Panc1 (cell line): ENCODE measurements around the gene MAT2A. TPM values are rescaled to one million over a fixed set of nuclear protein-coding genes. Genes with fewer than 3 reads are reported as not detected.

ENCODE experiments used
- ATAC-seq: fragments of 200-7000 bp; cut with Tn5 transposase; 2 replicates; pipeline ENCODE4 v1.9.1; 2020; ENCODE audit warnings: mild to moderate bottlenecking, moderate library complexity
- BruUV-seq: library from RNA; stranded (reverse); fragments of 400-500 nt; replicated peaks from 2 replicates; lab custom pipeline; 2021; lab: Mats Ljungman, UMichigan
- CTCF ChIA-PET: fragments of 300-600 bp; sonication (Branson Sonifier 250); formaldehyde crosslinking; loops from one replicate; lab custom pipeline; 2022; ENCODE audit warnings: antibody characterized with exemption; lab: Charles Lee
- POLR2A ChIA-PET: fragments of 300-600 bp; sonication (Branson Sonifier 250); formaldehyde crosslinking; loops from one replicate; lab custom pipeline; 2022; ENCODE audit warnings: antibody characterized with exemption; lab: Charles Lee
- DNase-seq: peaks from one replicate; pipeline ENCODE4 v3.0.0-alpha.2; 2010; ENCODE audit warnings: low read depth, low spot score
- H3K27ac ChIP-seq: 2 replicates; pipeline ENCODE4 v1.5.1; 2011; ENCODE audit warnings: mild to moderate bottlenecking, low read length, inconsistent platforms
- H3K27me3 ChIP-seq: fragments of 200-500 bp; sonication (Bioruptor generic); 2 replicates; pipeline ENCODE4 v1.6.0; 2014; ENCODE audit warnings: low read length, inconsistent platforms; ENCODE audit not compliant: control insufficient read depth, insufficient read depth
- H3K36me3 ChIP-seq: fragments of 200-500 bp; sonication (Bioruptor generic); 2 replicates; pipeline ENCODE4 v1.5.1; 2014; ENCODE audit warnings: inconsistent platforms, mild to moderate bottlenecking, low read length, moderate library complexity; ENCODE audit not compliant: control insufficient read depth, insufficient read depth
- H3K4me1 ChIP-seq: 2 replicates; pipeline ENCODE4 v1.5.1; 2011; ENCODE audit warnings: inconsistent platforms, mild to moderate bottlenecking, low read length, moderate library complexity; ENCODE audit not compliant: control insufficient read depth, insufficient read depth
- H3K4me3 ChIP-seq, 2 experiments: 2 replicates each; pipeline ENCODE4 v1.5.1; 2011 to 2012; ENCODE audit warnings: low read depth in 2 of 2, low read length in 2 of 2, mild to moderate bottlenecking in 2 of 2, inconsistent platforms in 1 of 2, moderate library complexity in 1 of 2
- H3K9me3 ChIP-seq: fragments of 200-500 bp; sonication (Bioruptor generic); 2 replicates; pipeline ENCODE4 v1.5.1; 2014; ENCODE audit warnings: low read depth, mild to moderate bottlenecking, inconsistent platforms, low read length, moderate library complexity; ENCODE audit not compliant: control insufficient read depth, insufficient read depth
- POLR2AphosphoS5 ChIP-seq: IDR thresholded peaks from 2 replicates; pipeline ENCODE4 v1.6.1; 2012; ENCODE audit warnings: mild to moderate bottlenecking, low read depth, low read length, moderate library complexity
- SIN3A ChIP-seq: IDR thresholded peaks from 2 replicates; pipeline ENCODE4 v1.6.1; 2012; ENCODE audit warnings: low read depth, mild to moderate bottlenecking, low read length, moderate library complexity, borderline replicate concordance; ENCODE audit not compliant: insufficient read depth
- TCF7L2 ChIP-seq: IDR thresholded peaks from 2 replicates; pipeline ENCODE4 v1.6.1; 2011; ENCODE audit warnings: mild to moderate bottlenecking, low read depth, low read length, inconsistent platforms
- in situ Hi-C: cut with HindIII; loops from 2 replicates; pipeline ENCODE4 v1.10.0; 2016; ENCODE audit warnings: low sequenced_read_pairs, low pct_unique_long_range_greater_than_20kb
- intact Hi-C: fragments of 100-400 bp; cut with micrococcal nuclease; formaldehyde crosslinking; loops from one replicate; pipeline ENCODE4 v1.10.0; 2022; ENCODE audit not compliant: unreplicated experiment
- total RNA-seq: library from RNA; stranded (reverse); gene quantifications from one replicate; pipeline ENCODE4 v1.2.1, GENCODE V29; 2021; ENCODE audit not compliant: unreplicated experiment
- TF ChIP-seq, protein P1 (sequence below): fragments of 450-650 bp; IDR thresholded peaks from 2 replicates; pipeline ENCODE4 v1.5.1; 2017; ENCODE audit warnings: mild to moderate bottlenecking
- TF ChIP-seq, protein P2 (sequence below), 2 experiments: IDR thresholded peaks; 2 replicates each; pipeline ENCODE4 v1.6.1; 2011 to 2012; ENCODE audit warnings: low read depth in 2 of 2, control low read depth in 1 of 2, low read length in 1 of 2, mild to moderate bottlenecking in 1 of 2, moderate library complexity in 1 of 2; ENCODE audit not compliant: insufficient read depth in 1 of 2

Gene MAT2A
- total RNA-seq, 1 experiment from 2014 or later = 547 TPM

DNA sequence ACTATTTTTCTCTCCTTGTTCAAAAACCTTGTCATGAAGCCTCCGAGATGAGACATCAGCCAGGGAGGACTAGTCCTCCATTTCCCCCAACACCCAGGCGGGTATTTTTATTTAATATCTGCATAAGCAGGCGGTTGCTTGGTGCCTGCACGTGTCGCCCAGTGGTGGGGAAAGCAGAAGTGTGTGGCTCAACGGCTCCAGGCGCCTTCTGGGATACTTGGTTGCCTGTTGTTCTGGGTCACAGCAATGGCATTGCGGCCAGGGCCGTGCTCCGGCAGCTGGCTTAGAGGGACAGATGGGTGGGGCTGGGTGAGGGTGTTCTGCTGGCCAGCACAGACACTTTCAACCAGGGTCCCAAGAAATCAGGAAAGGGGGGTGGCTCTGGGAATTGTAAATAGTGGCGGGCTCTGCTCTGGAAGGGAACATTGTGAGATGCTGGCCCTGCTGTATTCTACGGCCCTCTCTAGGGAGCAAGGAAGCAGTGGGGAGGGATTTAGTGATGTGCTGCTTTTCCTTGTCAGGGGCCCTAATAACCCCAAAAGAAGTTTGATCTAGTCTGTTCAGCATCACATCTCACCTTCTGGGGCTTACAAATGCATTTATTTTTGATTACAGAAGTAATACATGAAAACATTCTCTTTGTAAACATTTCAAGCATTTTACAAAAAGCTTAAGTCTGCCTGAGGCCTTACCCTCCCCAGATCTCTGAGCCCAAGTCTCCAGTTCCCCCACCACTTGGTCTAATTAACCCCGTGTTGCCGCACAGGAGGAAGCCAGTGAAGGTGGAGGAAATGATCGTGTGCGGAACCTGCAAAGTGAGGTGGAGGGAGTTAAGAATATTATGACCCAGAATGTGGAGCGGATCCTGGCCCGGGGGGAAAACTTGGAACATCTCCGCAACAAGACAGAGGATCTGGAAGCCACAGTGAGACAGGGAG, 39.5 kb downstream of the MAT2A start:
- ChIA-PET POLR2A (interaction anchor here (0.6 kb wide), 1 partner anchor 9 kb away, joined by 3 read pairs; no protein-coding TSS in a partner anchor), CTCF (no interaction called here)
- in situ Hi-C loops = no loop called here
- H3K4me1 ChIP-seq = peaks cover 27% of the 10 kb centered on the region
- ATAC-seq (peak; percentile 52), DNase-seq (no peak)
- H3K36me3 ChIP-seq = no peaks in the 10 kb centered on the region
- peak overlapping the region; percentile 49 to 66 for H3K4me3 ChIP-seq
- H3K9me3 ChIP-seq = no peaks in the 10 kb centered on the region
- peak overlapping the region; percentile 89 for H3K27ac ChIP-seq
- no TSS peak for BruUV-seq
- intact Hi-C loops = no loop called here
- TF ChIP-seq SIN3A (no peak), POLR2AphosphoS5 (no peak), TCF7L2 (no peak)
- TF ChIP-seq, protein P1, sequence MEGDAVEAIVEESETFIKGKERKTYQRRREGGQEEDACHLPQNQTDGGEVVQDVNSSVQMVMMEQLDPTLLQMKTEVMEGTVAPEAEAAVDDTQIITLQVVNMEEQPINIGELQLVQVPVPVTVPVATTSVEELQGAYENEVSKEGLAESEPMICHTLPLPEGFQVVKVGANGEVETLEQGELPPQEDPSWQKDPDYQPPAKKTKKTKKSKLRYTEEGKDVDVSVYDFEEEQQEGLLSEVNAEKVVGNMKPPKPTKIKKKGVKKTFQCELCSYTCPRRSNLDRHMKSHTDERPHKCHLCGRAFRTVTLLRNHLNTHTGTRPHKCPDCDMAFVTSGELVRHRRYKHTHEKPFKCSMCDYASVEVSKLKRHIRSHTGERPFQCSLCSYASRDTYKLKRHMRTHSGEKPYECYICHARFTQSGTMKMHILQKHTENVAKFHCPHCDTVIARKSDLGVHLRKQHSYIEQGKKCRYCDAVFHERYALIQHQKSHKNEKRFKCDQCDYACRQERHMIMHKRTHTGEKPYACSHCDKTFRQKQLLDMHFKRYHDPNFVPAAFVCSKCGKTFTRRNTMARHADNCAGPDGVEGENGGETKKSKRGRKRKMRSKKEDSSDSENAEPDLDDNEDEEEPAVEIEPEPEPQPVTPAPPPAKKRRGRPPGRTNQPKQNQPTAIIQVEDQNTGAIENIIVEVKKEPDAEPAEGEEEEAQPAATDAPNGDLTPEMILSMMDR = no peak
- TF ChIP-seq, protein P2, sequence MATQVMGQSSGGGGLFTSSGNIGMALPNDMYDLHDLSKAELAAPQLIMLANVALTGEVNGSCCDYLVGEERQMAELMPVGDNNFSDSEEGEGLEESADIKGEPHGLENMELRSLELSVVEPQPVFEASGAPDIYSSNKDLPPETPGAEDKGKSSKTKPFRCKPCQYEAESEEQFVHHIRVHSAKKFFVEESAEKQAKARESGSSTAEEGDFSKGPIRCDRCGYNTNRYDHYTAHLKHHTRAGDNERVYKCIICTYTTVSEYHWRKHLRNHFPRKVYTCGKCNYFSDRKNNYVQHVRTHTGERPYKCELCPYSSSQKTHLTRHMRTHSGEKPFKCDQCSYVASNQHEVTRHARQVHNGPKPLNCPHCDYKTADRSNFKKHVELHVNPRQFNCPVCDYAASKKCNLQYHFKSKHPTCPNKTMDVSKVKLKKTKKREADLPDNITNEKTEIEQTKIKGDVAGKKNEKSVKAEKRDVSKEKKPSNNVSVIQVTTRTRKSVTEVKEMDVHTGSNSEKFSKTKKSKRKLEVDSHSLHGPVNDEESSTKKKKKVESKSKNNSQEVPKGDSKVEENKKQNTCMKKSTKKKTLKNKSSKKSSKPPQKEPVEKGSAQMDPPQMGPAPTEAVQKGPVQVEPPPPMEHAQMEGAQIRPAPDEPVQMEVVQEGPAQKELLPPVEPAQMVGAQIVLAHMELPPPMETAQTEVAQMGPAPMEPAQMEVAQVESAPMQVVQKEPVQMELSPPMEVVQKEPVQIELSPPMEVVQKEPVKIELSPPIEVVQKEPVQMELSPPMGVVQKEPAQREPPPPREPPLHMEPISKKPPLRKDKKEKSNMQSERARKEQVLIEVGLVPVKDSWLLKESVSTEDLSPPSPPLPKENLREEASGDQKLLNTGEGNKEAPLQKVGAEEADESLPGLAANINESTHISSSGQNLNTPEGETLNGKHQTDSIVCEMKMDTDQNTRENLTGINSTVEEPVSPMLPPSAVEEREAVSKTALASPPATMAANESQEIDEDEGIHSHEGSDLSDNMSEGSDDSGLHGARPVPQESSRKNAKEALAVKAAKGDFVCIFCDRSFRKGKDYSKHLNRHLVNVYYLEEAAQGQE (IDR thresholded peaks at IDR 0.05; ENCODE audit: insufficient read depth in 1 of 2, low read depth in 2 of 2, low read length in 1 of 2) = no peak
- no peaks in the 10 kb centered on the region for H3K27me3 ChIP-seq

DNA sequence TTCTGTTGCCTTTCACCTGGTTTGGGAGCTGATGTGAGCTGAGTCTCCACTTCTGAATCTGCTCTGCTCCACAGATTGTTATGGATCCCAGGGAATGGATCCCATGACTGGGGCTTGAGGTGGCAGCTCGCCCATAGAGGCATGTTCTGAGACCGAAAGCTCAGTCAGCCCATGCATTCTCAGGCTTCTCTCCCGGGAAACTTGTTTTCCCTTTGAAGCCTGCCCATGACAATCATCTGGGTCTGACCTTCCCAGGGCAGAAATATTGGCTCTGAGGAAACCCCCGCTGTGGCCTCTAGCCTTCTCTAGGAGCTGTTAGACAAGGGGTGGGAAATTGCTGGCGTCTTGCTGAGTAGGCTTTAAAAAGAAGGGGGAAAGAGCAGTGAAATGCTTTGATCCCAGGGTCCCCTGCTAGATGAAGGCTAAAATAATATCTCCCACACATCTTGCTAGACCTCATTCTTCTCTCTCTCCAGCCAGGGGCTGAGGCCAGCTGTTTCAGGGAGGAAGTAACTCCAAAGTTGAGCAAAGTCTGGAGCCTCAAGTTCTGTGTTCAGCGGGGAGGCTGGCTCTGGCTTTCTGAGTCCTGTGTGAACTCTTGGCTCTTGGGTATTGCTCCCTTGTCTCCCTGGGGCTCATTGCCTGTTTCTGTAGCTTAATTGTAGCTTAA, 40.4 kb downstream of the MAT2A start:
- intact Hi-C loops = no loop called here
- ChIA-PET CTCF (no interaction called here), POLR2A (interaction anchor here (0.7 kb wide), 2 partner anchors 16 to 25 kb away, joined by 4 read pairs; no protein-coding TSS in a partner anchor)
- Histone ChIP-seq H3K27ac (peak overlapping the region; percentile 89), H3K9me3 (no peaks in the 10 kb centered on the region), H3K27me3 (no peaks in the 10 kb centered on the region), H3K36me3 (no peaks in the 10 kb centered on the region), H3K4me3 (peak overlapping the region in 1 of 2 experiments; percentile 66; a peak in 2 of 4 replicates), H3K4me1 (peaks cover 32% of the 10 kb centered on the region)
- ATAC-seq = no peak
- TF ChIP-seq, protein P2 (IDR thresholded peaks at IDR 0.05; ENCODE audit: insufficient read depth in 1 of 2, low read depth in 2 of 2, low read length in 1 of 2) = no peak
- TF ChIP-seq SIN3A (no peak), TCF7L2 (no peak)
- TF ChIP-seq, protein P1 = no peak
- BruUV-seq = TSS peak; percentile 83
- in situ Hi-C loops = no loop called here
- no peak for DNase-seq
